ENCODE results near the gene ANKRD13A.

GRCh38 chr12:110050927-110051326 lies 51.7 kb downstream of the ANKRD13A start:
- no peak for TF ChIP-seq POLR2A (IDR thresholded peaks at IDR 0.05)
- no peak for TF ChIP-seq CTCF (IDR thresholded peaks at IDR 0.05)
